ENCODE measurements around the gene DENND10.
A peak's percentile ranks its signal among the peaks of the same experiment; 100 is the strongest.

DENND10 gene

DNA sequence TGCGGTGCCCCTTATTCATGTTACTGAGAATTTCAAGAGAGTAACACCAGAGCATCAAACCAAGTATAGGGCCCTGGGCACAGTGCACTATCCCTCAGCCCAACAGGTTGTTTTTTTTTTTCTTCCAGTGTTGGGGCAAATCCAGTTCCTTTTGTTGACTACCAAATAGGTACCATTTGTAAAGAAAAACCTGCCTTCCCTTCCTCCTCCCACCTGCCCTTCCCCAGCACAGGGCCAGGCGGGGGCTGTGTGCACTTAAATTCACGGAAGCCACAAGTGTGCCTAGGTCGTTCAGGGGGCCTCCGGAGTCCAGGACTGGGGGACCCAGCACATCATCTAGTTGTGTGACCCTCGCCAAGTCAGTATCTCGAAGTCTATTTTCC lies 62.2 kb downstream of the DENND10 start:
- no peaks in the 10 kb centered on the region for H3K9me2 ChIP-seq (replicated peaks; ENCODE audit: insufficient read depth, low read length)
- peaks cover 11% of the 10 kb centered on the region for H3K36me3 ChIP-seq (replicated peaks; ENCODE audit: insufficient read depth, low read length)
- no peaks in the 10 kb centered on the region for H4K20me1 ChIP-seq (ENCODE audit: insufficient read depth, low read length)
- H3K27ac ChIP-seq (ENCODE audit: low read length): peak overlapping the region; percentile 50; the same call in 1 of the 2 replicates
- peaks cover 15% of the 10 kb centered on the region for H3K79me2 ChIP-seq (ENCODE audit: low read length)
- no peaks in the 10 kb centered on the region for H3K27me3 ChIP-seq (replicated peaks; ENCODE audit: insufficient read depth, low read length)
- H3K9ac ChIP-seq (ENCODE audit: low read length): peak overlapping the region; percentile 93
- H3K4me1 ChIP-seq (ENCODE audit: low read length): peaks cover 8% of the 10 kb centered on the region
- H3K4me2 ChIP-seq (ENCODE audit: low read depth, low read length): peak overlapping the region; percentile 97
- H3K9me3 ChIP-seq (replicated peaks; ENCODE audit: insufficient read depth, low read length): no peaks in the 10 kb centered on the region
- peak overlapping the region; percentile 100 for H2AFZ ChIP-seq (ENCODE audit: low read length)
- DNase-seq: no peak
- TF ChIP-seq EZH2phosphoT487 (IDR thresholded peaks at IDR 0.05; ENCODE audit: low read length) (no peak), CTCF (IDR thresholded peaks at IDR 0.05; ENCODE audit: low read length) (no peak), EZH2 (optimal IDR thresholded peaks at IDR 0.05; ENCODE audit: low read depth, low read length) (no peak)
- H3F3A ChIP-seq (ENCODE audit: insufficient read depth, low read length): no peaks in the 10 kb centered on the region; the same call in 1 of the 2 replicates
- H3K4me3 ChIP-seq (ENCODE audit: low read length): peak overlapping the region; percentile 87

DNA sequence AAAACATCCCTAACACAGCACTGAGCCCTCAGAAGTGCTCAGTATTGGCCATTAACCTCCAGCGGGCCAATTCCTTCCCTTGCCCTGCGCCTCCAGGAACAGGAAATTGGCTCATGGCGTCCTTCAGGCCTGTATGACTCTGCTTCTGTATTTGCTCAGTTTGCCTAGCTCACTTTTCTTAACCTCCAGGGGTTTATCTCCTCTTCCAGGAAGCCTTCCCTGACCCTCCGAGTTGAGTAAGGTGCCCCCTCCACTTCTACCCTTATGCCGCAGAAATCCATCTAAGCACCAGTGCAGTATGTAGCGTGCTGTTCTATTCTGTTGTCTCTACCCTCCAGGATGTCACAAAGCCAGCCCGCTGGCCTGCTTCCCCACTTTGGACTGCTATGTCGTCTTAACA lies 62.7 kb downstream of the DENND10 start:
- TF ChIP-seq EZH2phosphoT487 (IDR thresholded peaks at IDR 0.05; ENCODE audit: low read length) (no peak), EZH2 (optimal IDR thresholded peaks at IDR 0.05; ENCODE audit: low read depth, low read length) (no peak), CTCF (IDR thresholded peaks at IDR 0.05; ENCODE audit: low read length) (no peak)
- Histone ChIP-seq H3K27ac (ENCODE audit: low read length) (no peak overlapping the region), H2AFZ (ENCODE audit: low read length) (no peak overlapping the region), H3K9me2 (replicated peaks; ENCODE audit: insufficient read depth, low read length) (no peaks in the 10 kb centered on the region), H3K27me3 (replicated peaks; ENCODE audit: insufficient read depth, low read length) (no peaks in the 10 kb centered on the region), H3K4me3 (ENCODE audit: low read length) (no peak overlapping the region), H3K4me1 (ENCODE audit: low read length) (peaks cover 8% of the 10 kb centered on the region), H3K4me2 (ENCODE audit: low read depth, low read length) (peak overlapping the region; percentile 97; the same call in 1 of the 2 replicates), H3F3A (ENCODE audit: insufficient read depth, low read length) (no peaks in the 10 kb centered on the region; the same call in 1 of the 2 replicates), H3K36me3 (replicated peaks; ENCODE audit: insufficient read depth, low read length) (peaks cover 14% of the 10 kb centered on the region), H4K20me1 (ENCODE audit: insufficient read depth, low read length) (no peaks in the 10 kb centered on the region), H3K9me3 (replicated peaks; ENCODE audit: insufficient read depth, low read length) (no peaks in the 10 kb centered on the region), H3K79me2 (ENCODE audit: low read length) (peaks cover 15% of the 10 kb centered on the region), H3K9ac (ENCODE audit: low read length) (no peak overlapping the region)
- DNase-seq: no peak

DNA sequence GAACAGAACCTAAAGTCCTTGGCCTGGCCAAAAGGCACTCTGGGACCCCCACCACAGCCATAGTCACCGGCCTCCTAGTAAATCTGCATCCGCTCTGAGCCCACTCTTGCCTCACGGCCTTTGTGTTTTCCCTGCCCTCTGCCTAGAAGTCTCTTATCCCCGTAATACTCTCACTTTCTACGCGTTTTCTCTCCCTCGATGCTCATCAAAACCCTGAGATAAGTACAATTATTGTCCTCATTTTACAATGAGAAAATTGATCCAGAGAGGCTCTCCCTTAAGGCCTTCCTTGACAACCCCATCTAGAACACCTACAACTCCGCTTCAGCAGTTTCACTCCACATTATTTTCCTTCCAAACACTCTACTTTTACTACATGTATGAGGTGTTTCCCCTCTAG lies 63.1 kb downstream of the DENND10 start:
- H3K36me3 ChIP-seq (replicated peaks; ENCODE audit: insufficient read depth, low read length): peaks cover 18% of the 10 kb centered on the region
- H3K9ac ChIP-seq (ENCODE audit: low read length): no peak overlapping the region
- no peaks in the 10 kb centered on the region; the same call in 1 of the 2 replicates for H3F3A ChIP-seq (ENCODE audit: insufficient read depth, low read length)
- H3K9me3 ChIP-seq (replicated peaks; ENCODE audit: insufficient read depth, low read length): no peaks in the 10 kb centered on the region
- H3K9me2 ChIP-seq (replicated peaks; ENCODE audit: insufficient read depth, low read length): no peaks in the 10 kb centered on the region
- peaks cover 15% of the 10 kb centered on the region for H3K79me2 ChIP-seq (ENCODE audit: low read length)
- no peaks in the 10 kb centered on the region for H4K20me1 ChIP-seq (ENCODE audit: insufficient read depth, low read length)
- no peak overlapping the region for H3K27ac ChIP-seq (ENCODE audit: low read length)
- TF ChIP-seq EZH2phosphoT487 (IDR thresholded peaks at IDR 0.05; ENCODE audit: low read length): no peak
- no peak for TF ChIP-seq CTCF (IDR thresholded peaks at IDR 0.05; ENCODE audit: low read length)
- no peak for TF ChIP-seq EZH2 (optimal IDR thresholded peaks at IDR 0.05; ENCODE audit: low read depth, low read length)
- H3K4me2 ChIP-seq (ENCODE audit: low read depth, low read length): no peak overlapping the region
- no peak for DNase-seq
- no peak overlapping the region for H3K4me3 ChIP-seq (ENCODE audit: low read length)
- no peaks in the 10 kb centered on the region for H3K27me3 ChIP-seq (replicated peaks; ENCODE audit: insufficient read depth, low read length)
- peaks cover 8% of the 10 kb centered on the region for H3K4me1 ChIP-seq (ENCODE audit: low read length)
- H2AFZ ChIP-seq (ENCODE audit: low read length): no peak overlapping the region
